ENCODE results near the gene BTBD7.

Gene BTBD7

GRCh38 chr14:93319958-93320357 lies 12.9 kb downstream of the BTBD7 start:
- peak overlapping the region in 1 of 7 experiments; percentile 1 for H3K4me3 ChIP-seq (ENCODE audit: control insufficient read depth in 1 of 7, extremely low read depth in 1 of 7, insufficient read depth in 4 of 7, low read depth in 2 of 7, low read length in 6 of 7)
- H3K9me3 ChIP-seq (ENCODE audit: control extremely low read depth in 1 of 5, control insufficient read depth in 4 of 5, insufficient read depth in 2 of 5, low read depth in 1 of 5, low read length in 4 of 5) = no peaks in the 10 kb centered on the region
- POLR2A ChIA-PET = no interaction called here
- DNase-seq = peak in 2 of 3 donors; percentile 28 to 42
- 11% methylated on average over 1 of the region's 1 CpG for WGBS (ENCODE audit: insufficient coverage)
- CTCF ChIA-PET = interaction anchor here (1.1 to 1.4 kb wide), 2 partner anchors 11 to 28 kb away, joined by 3 to 4 read pairs; no protein-coding TSS in a partner anchor
- H3K4me1 ChIP-seq (ENCODE audit: control extremely low read depth in 1 of 4, control insufficient read depth in 4 of 4, insufficient read depth in 4 of 4, low read length in 3 of 4) = peaks cover 0 to 43% (median 25%) of the 10 kb centered on the region in 4 experiments
- H3K27ac ChIP-seq (ENCODE audit: insufficient read depth in 1 of 2, low read depth in 1 of 2, low read length in 2 of 2, poor library complexity in 1 of 2, severe bottlenecking in 2 of 2) = no peak overlapping the region
- peaks cover 0 to 7% (median 2%) of the 10 kb centered on the region in 4 experiments for H3K36me3 ChIP-seq (ENCODE audit: control insufficient read depth in 4 of 4, insufficient read depth in 4 of 4, low read length in 3 of 4)
- no peaks in the 10 kb centered on the region for H3K27me3 ChIP-seq (replicated peaks in 2 of 5; ENCODE audit: control insufficient read depth in 4 of 5, insufficient read depth in 5 of 5, low read length in 4 of 5)

GRCh38 chr14:93319494-93319893 lies 13.3 kb downstream of the BTBD7 start:
- no peak overlapping the region for H3K27ac ChIP-seq (ENCODE audit: insufficient read depth in 1 of 2, low read depth in 1 of 2, low read length in 2 of 2, poor library complexity in 1 of 2, severe bottlenecking in 2 of 2)
- ChIA-PET POLR2A (no interaction called here), CTCF (interaction anchor here (1.1 to 1.4 kb wide), 2 partner anchors 12 to 28 kb away, joined by 3 to 4 read pairs; no protein-coding TSS in a partner anchor)
- no peaks in the 10 kb centered on the region for H3K27me3 ChIP-seq (replicated peaks in 2 of 5; ENCODE audit: control insufficient read depth in 4 of 5, insufficient read depth in 5 of 5, low read length in 4 of 5)
- no peaks in the 10 kb centered on the region for H3K9me3 ChIP-seq (ENCODE audit: control extremely low read depth in 1 of 5, control insufficient read depth in 4 of 5, insufficient read depth in 2 of 5, low read depth in 1 of 5, low read length in 4 of 5)
- peak overlapping the region in 1 of 7 experiments; percentile 1 for H3K4me3 ChIP-seq (ENCODE audit: control insufficient read depth in 1 of 7, extremely low read depth in 1 of 7, insufficient read depth in 4 of 7, low read depth in 2 of 7, low read length in 6 of 7)
- peaks cover 0 to 4% (median 2%) of the 10 kb centered on the region in 4 experiments for H3K36me3 ChIP-seq (ENCODE audit: control insufficient read depth in 4 of 4, insufficient read depth in 4 of 4, low read length in 3 of 4)
- no peak for DNase-seq
- H3K4me1 ChIP-seq (ENCODE audit: control extremely low read depth in 1 of 4, control insufficient read depth in 4 of 4, insufficient read depth in 4 of 4, low read length in 3 of 4) = peaks cover 0 to 43% (median 25%) of the 10 kb centered on the region in 4 experiments
- WGBS (ENCODE audit: insufficient coverage) = no CpG with 5 or more reads among the region's 2 CpGs

- no peaks in the 10 kb centered on the region for H3K27me3 ChIP-seq (replicated peaks in 2 of 5; ENCODE audit: control insufficient read depth in 4 of 5, insufficient read depth in 5 of 5, low read length in 4 of 5)
- no peaks in the 10 kb centered on the region for H3K9me3 ChIP-seq (ENCODE audit: control extremely low read depth in 1 of 5, control insufficient read depth in 4 of 5, insufficient read depth in 2 of 5, low read depth in 1 of 5, low read length in 4 of 5)
- H3K27ac ChIP-seq (ENCODE audit: insufficient read depth in 1 of 2, low read depth in 1 of 2, low read length in 2 of 2, poor library complexity in 1 of 2, severe bottlenecking in 2 of 2) = no peak overlapping the region
- no peak for DNase-seq
- ChIA-PET POLR2A (no interaction called here), CTCF (interaction anchor here (1.4 kb wide), 1 partner anchor 12 kb away, joined by 4 read pairs; no protein-coding TSS in a partner anchor)
- WGBS (ENCODE audit: insufficient coverage) = 100% methylated on average over 4 of the region's 5 CpGs
- H3K4me1 ChIP-seq (ENCODE audit: control extremely low read depth in 1 of 4, control insufficient read depth in 4 of 4, insufficient read depth in 4 of 4, low read length in 3 of 4) = peaks cover 0 to 41% (median 25%) of the 10 kb centered on the region in 4 experiments
- peaks cover 0 to under 1% (median 0%) of the 10 kb centered on the region in 4 experiments for H3K36me3 ChIP-seq (ENCODE audit: control insufficient read depth in 4 of 4, insufficient read depth in 4 of 4, low read length in 3 of 4)
- no peak overlapping the region for H3K4me3 ChIP-seq (ENCODE audit: control insufficient read depth in 1 of 7, extremely low read depth in 1 of 7, insufficient read depth in 4 of 7, low read depth in 2 of 7, low read length in 6 of 7)
Observed at GRCh38 chr14:93318927-93319326, 13.9 kb downstream of the BTBD7 start.

DNA sequence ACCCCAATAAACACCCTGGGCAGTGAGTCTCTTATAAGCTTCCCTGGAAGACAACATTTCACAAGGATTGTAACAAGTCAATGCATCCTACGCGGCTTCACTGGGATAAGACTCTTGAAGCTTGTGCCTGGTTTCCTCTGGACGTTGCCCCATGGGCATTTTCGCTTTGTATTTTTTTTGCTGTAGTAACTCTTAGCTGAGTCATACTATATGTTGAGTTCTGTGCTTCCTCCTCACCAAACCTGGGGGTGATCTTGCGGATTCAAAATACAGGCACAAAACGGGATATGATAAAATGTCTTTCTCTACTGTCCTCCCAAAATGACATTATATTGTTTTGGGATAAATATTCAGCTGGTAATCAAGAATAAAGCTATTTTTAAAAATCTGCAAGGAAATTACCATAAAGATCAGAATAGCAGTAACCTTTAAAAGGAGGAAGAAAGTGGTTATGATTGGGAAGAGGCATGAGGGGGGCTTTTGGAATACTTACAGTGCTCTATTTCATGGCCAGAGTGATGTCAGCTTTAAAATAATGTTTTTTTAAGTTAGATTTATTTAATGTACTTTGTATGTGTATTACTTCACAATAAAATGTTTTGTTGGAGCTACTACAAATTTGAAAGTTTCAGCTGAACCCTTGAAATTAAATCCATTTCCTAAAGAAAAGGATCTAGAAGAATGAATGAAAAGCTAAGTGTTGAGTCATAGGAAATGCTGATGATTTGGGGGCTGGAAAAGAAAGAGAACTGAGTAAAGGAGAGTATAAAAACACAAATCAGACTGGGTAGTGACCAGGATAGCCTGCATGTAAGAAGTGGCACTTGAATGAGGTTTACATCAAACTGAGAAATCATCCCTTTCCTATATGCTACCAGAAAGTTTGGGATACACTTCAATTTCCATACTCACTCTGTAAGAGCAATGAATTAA lies 14.7 kb downstream of the BTBD7 start:
- H3K4me1 ChIP-seq (ENCODE audit: control extremely low read depth in 1 of 4, control insufficient read depth in 4 of 4, insufficient read depth in 4 of 4, low read length in 3 of 4) = peaks cover 0 to 38% (median 23%) of the 10 kb centered on the region in 4 experiments
- ChIA-PET CTCF (interaction anchor here (1.0 to 1.4 kb wide), 3 partner anchors 14 to 19 kb away, joined by 3 read pairs; no protein-coding TSS in a partner anchor), POLR2A (interaction anchor here (0.9 kb wide), 1 partner anchor 14 kb away, joined by 3 read pairs; no protein-coding TSS in a partner anchor)
- H3K4me3 ChIP-seq (ENCODE audit: control insufficient read depth in 1 of 7, extremely low read depth in 1 of 7, insufficient read depth in 4 of 7, low read depth in 2 of 7, low read length in 6 of 7) = peak overlapping the region in 4 of 7 experiments; percentile 2 to 42 (median 36)
- peak; percentile 46 to 84 (median 75) for DNase-seq
- peak overlapping the region; percentile 33 to 53 for H3K27ac ChIP-seq (ENCODE audit: insufficient read depth in 1 of 2, low read depth in 1 of 2, low read length in 2 of 2, poor library complexity in 1 of 2, severe bottlenecking in 2 of 2)
- H3K9me3 ChIP-seq (ENCODE audit: control extremely low read depth in 1 of 5, control insufficient read depth in 4 of 5, insufficient read depth in 2 of 5, low read depth in 1 of 5, low read length in 4 of 5) = no peaks in the 10 kb centered on the region
- no peaks in the 10 kb centered on the region for H3K36me3 ChIP-seq (ENCODE audit: control insufficient read depth in 4 of 4, insufficient read depth in 4 of 4, low read length in 3 of 4)
- H3K27me3 ChIP-seq (replicated peaks in 2 of 5; ENCODE audit: control insufficient read depth in 4 of 5, insufficient read depth in 5 of 5, low read length in 4 of 5) = no peaks in the 10 kb centered on the region
- 0% methylated on average over 2 of the region's 6 CpGs for WGBS (ENCODE audit: insufficient coverage)

DNA sequence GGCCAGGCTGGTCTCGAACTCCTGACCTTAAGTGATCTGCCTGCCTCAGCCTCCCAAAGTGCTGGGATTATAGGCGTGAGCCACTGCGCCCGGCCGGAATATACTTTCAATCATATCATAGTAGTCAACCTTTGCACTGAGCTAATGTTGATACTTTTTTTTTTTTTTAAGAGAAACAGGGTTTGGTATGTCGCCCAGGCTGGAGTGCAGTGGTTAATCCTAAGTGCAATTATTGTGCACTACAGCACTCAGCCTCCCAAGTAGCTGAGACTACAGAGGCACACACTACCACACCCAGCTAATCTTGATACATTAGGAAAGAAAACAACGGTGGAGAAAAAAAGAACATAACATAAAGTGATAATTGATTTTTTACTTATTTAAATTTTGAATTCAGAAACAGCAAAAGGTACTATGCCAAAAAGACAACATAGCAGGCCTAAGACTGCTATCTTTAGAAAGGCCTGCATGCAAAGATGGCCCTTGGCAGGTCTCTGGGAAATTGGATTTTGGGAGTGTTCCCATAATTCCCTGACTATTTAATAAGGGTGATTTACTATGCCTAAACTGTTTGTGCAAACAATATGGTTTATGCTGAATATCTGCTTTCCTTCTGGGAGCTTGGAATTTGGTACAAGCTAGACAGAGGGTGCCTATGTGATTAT lies 15.5 kb downstream of the BTBD7 start:
- ChIA-PET CTCF (interaction anchor here (0.6 to 1.4 kb wide), 4 partner anchors 14 to 65 kb away, joined by 3 read pairs; no protein-coding TSS in a partner anchor), POLR2A (no interaction called here)
- Histone ChIP-seq H3K4me3 (ENCODE audit: control insufficient read depth in 1 of 7, extremely low read depth in 1 of 7, insufficient read depth in 4 of 7, low read depth in 2 of 7, low read length in 6 of 7) (peak overlapping the region in 3 of 7 experiments; percentile 22 to 42 (median 31)), H3K27me3 (replicated peaks in 2 of 5; ENCODE audit: control insufficient read depth in 4 of 5, insufficient read depth in 5 of 5, low read length in 4 of 5) (no peaks in the 10 kb centered on the region), H3K9me3 (ENCODE audit: control extremely low read depth in 1 of 5, control insufficient read depth in 4 of 5, insufficient read depth in 2 of 5, low read depth in 1 of 5, low read length in 4 of 5) (no peaks in the 10 kb centered on the region), H3K36me3 (ENCODE audit: control insufficient read depth in 4 of 4, insufficient read depth in 4 of 4, low read length in 3 of 4) (no peaks in the 10 kb centered on the region), H3K27ac (ENCODE audit: insufficient read depth in 1 of 2, low read depth in 1 of 2, low read length in 2 of 2, poor library complexity in 1 of 2, severe bottlenecking in 2 of 2) (peak overlapping the region; percentile 33 to 53), H3K4me1 (ENCODE audit: control extremely low read depth in 1 of 4, control insufficient read depth in 4 of 4, insufficient read depth in 4 of 4, low read length in 3 of 4) (peaks cover 0 to 38% (median 23%) of the 10 kb centered on the region in 4 experiments)
- 80% methylated on average over 1 of the region's 7 CpGs for WGBS (ENCODE audit: insufficient coverage)
- no peak for DNase-seq

GRCh38 chr14:93316716-93317115 lies 16.1 kb downstream of the BTBD7 start:
- Histone ChIP-seq H3K4me1 (ENCODE audit: control extremely low read depth in 1 of 4, control insufficient read depth in 4 of 4, insufficient read depth in 4 of 4, low read length in 3 of 4) (peaks cover 0 to 38% (median 23%) of the 10 kb centered on the region in 4 experiments), H3K27ac (ENCODE audit: insufficient read depth in 1 of 2, low read depth in 1 of 2, low read length in 2 of 2, poor library complexity in 1 of 2, severe bottlenecking in 2 of 2) (no peak overlapping the region), H3K4me3 (ENCODE audit: control insufficient read depth in 1 of 7, extremely low read depth in 1 of 7, insufficient read depth in 4 of 7, low read depth in 2 of 7, low read length in 6 of 7) (no peak overlapping the region), H3K9me3 (ENCODE audit: control extremely low read depth in 1 of 5, control insufficient read depth in 4 of 5, insufficient read depth in 2 of 5, low read depth in 1 of 5, low read length in 4 of 5) (no peaks in the 10 kb centered on the region), H3K36me3 (ENCODE audit: control insufficient read depth in 4 of 4, insufficient read depth in 4 of 4, low read length in 3 of 4) (no peaks in the 10 kb centered on the region), H3K27me3 (replicated peaks in 2 of 5; ENCODE audit: control insufficient read depth in 4 of 5, insufficient read depth in 5 of 5, low read length in 4 of 5) (no peaks in the 10 kb centered on the region)
- WGBS (ENCODE audit: insufficient coverage) = 89% methylated on average over 1 of the region's 4 CpGs
- ChIA-PET POLR2A (no interaction called here), CTCF (no interaction called here)
- DNase-seq = no peak

All from common myeloid progenitor, CD34-positive (primary cell).